Stimulated activated CD8-positive, alpha-beta memory T cell treated with anti-CD3 and anti-CD28 coated beads, Interleukin-7, amount 100 ng/mL, for 1 hour (primary cell): ENCODE data around the gene PNKD.
"Not testable (repeated sequence)": the region's sequence is repeated elsewhere in the genome, so short reads cannot be mapped to it uniquely, and the experiment has no call there.

ENCODE experiments used
- DNase-seq, 2 donors: peaks; one replicate each; pipeline ENCODE4 v3.0.0-alpha.2; 2020; ENCODE audit warnings: low read depth in 2 of 2

Gene PNKD

DNA sequence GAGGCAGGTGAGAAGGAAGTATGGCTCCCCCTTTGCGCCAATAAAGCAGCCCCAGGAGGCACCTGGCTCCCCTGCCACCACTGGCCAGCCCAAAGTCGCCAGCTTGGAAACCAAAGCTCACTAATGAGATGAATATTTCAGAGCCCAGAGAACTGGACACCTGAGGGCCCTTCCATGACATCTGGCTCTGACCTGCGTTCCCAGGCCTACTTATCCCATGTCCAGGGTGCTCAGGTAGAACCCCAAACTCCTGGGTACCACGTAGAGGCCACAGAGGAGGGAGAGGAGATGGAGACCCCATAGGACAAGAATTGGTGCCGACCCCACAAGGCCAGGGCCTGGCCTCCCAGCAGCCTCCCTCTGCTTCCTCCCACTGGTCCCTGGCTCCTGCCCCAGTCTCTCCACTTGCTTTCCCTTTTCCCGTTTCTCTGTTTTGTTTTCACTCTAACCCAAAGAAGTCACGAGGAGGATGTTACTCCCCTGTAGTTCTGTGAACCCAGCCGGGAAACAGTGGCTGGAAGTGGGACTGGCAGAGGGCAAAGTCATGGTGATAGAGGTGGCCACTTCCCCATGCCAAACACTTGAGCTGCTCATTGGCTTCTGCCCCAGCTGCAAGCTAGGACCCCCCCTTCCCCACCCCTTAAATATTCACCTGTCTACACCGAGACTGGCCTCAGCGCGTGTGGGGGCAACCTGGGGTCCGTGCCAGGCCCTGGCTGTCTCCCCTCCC is 21.2 kb downstream of the PNKD start:
- no peak for DNase-seq

DNA sequence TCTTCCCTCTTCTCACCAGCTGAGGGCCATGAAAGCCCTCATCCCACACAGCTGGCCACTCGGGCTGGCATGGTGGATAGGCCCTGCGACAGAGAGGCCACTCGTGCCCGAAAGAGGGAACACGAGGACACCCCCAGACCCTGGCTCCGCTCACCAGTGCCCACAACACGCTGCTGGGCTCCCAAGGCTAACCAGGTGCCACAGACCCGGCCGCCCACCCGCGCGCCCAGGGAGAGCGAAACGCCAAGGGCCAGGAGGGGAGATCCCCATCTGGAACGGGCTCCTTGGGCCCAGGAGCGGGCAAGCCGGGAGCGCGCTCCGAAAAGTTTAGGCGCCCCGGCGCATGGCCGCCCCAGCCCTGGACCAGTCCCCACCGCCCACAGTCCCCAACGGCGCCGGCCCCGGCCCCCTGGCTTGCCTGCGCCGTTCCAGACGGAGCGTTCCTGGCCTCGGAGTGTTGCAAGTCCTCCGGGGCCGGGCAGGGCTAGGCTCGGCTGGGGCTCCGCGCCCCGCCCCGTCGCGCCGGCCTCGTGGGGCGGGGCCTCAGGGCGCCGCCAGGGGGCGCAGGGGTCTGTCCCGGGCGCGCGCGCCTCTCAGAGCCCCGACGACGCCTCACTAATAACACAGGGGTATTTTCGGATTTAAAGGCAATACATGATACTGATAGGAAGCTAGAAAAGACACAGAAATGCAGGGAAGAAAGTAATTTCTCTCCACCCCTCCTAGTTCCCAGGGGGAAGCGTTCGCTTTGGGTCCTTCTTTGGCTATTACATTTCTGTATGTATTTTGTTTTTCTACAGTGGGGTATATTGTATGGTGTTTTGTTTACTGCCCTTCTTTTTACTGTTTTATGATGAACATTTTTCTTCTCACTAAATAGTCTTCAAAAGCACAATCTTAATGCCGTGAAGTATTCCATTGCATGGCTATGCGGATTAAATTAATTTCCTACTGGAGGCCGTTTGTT is 22.0 kb downstream of the PNKD start, which contains the start of gene TMBIM1:
TMBIM1 (minus strand) TSS at position 456 of the 967 bp plus-strand sequence. CDS start 10,362 bp downstream, outside the sequence.
- DNase-seq = peak; percentile 60 to 61

DNA sequence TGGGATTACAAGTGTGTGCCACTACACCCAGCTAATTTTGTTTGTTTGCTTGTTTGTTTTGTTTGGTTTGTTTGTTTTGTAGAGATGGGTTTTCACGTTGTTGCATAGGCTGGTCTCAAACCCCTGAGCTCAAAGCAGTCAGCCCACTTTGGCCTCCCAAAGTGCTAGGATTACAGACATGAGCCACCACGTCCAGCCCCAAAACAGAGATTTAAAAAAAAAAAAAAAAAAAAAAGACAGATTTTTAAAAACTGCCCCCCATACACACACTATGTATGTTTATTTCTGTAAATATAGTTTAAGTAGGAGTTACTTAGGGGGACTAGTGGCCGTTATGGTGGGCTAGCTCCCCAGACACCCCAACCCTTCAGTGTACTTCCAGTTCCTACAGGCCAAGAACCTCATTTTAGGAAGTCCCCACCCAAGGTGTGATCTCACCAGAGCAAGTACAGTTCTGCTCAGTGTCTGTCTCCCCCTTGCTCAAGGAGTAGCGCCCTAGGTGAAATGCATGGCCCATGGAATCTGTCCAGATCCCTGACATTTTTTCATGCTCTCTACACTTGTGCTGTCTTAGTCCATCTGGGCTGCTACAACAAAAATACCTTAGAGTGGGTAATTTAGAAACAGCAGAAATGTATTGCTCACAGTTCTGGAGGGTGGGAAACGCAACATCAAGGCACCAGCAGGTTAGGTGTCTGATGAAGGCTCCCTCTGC is 23.6 kb downstream of the PNKD start:
- no peak for DNase-seq

DNA sequence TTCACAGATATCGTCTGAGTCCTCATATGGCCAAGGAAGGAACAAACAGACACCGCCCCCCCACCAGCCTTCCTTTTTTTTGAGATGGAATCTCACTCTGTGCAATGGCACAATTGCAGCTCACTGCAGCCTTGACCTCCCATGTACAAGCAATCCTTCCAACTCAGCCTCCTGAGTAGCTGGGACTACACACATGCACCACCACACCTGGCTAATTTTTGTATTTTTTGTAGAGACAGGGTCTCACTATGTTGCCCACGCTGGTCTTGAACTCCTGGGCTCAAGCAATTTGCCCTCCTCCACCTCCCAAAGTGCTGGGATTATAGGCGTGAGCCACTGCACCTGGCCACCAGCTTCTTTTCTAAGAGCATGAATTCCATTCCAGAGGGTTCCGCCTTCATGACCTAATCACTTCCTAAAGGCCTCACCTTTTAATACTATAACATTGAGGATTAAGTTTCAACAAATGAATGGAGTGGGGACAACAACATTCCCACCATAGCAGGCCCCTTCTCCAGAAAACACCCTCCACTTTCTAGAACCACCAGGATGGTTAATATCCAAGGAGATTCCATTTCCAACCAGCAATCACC is 24.2 kb downstream of the PNKD start:
- no peak for DNase-seq

DNA sequence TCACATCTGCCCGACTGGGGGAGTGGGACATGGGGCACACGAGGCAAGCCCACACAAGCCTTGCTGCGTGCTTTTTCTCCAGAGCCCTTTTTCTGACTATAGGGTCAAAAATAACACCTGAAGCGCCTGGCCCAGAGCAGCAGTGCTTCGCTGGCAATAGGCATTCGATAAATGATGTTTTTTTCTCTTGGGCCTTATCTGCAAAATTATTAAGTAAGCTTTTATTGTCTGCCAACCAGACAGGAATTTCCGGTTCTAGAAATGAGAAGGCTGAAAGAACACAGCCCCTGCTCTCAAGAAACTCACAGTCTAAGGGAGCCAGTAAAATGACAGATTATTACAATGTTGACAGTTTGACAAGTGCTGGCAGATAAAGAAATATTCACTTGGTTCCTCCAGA is 24.7 kb downstream of the PNKD start:
- DNase-seq = no peak

DNA sequence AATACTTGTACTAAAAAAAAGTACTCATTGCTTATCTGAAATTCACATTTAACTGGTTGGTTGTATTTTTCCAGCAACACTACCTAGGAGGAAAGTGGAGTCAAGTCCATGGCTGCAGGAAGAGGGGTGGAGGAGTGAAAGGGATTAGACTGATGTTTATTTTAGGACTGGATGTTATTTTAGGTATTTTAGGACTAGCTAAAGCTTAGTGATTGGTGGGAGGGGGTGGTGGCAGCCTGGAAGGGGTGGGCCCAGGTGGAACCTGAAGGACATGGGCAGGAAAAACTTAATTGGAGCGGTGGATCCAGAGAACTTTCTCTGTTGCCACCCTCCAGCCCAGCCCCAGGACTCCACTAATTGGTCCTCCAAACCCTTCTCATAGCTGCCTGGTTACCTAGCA is 25.9 kb downstream of the PNKD start:
- no peak for DNase-seq

DNA sequence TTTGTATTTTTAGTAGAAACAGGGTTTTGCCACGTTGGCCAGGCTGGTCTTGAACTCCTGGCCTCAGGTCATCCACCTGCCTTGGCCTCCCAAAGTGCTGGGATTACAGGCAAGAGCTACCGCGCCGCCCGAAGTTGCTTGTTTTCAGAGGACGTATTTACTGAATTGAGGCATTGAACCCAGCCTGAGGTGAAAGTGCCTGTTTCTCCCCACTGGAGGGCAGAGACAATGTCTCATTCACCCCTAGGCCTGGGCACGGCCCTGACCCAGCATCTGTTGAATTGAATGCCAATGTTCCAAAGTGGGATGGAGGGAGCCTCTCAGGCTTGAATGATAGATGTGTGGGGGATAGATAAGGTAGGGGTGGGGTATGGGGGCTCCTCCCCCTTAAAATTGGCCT is 26.5 kb downstream of the PNKD start:
- no peak for DNase-seq

DNA sequence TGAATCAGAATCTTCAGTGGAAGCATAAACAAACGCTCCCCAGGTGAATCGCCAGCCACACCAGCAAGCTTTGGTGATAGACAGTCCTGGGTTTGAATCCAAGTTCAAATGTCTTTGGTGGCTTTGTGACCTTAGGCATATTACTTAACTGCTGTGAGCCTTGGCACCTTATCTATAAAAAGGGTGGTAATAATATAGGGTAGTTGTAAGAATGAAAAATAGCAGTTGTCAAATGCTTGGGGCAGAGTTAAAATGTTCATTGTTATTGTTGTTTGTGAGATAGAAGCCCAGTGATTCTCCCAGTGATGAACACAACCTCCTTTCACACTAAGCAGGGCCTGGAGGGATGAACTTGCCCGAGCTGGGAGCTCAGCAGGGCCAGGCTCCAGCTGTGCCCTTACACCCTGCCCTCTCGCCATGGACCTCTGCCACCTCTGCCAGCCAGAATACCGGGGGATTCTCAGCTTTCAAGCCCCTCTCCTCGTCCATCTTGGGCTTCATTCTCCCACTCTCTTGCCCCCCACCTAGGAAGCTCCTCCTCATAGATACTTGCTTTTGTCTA is 28.1 kb downstream of the PNKD start:
- DNase-seq = no peak

DNA sequence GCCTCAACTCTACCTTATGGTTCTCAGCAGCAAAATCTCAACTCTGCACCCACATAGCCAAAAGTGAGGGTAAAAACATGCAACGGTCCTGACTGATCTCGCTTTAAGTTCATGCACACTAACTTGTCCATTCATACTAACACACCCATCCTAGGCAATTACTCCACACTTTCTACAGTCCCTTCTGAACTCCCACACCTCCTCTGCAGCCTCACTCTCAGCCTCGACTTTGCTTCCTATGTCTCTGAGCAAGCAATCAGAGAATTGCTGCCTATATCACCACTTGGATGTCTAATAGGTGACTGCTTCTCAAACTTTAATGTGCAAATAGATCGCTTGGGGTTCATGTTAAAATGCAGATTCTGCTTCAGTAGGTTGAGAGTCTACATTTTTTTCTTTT is 29.8 kb downstream of the PNKD start:
- no peak for DNase-seq

DNA sequence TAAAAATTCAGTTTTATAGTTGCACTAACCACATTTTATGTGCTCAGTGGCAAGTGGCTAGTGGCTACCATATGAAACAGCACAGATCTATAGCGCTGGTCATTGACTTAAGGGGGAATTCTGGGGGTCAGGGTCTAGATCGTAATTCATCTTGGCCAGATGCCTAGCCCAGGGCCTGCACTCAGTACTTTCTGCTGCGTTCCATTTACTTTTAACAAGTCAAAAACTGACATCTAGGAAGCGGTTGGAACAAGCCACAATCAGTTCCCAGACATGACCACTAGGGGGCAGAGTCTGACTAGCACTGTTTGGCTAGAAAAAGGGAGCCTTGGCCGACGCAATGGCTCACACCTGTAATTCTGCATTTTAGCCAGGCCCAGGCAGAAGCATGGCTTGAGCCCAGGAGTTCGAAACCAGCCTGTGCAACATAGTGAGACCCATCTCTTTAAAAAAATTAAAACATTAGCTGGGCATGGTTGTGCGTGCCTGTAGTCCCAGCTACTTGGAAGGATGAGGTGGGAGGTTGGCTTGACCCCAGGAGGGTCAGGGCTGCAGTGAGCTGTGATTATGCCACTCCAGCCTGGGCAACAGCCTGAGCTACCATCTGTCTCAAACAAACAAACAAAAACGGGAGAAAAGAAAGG is 31.0 kb downstream of the PNKD start:
- DNase-seq = peak; percentile 72 to 85

DNA sequence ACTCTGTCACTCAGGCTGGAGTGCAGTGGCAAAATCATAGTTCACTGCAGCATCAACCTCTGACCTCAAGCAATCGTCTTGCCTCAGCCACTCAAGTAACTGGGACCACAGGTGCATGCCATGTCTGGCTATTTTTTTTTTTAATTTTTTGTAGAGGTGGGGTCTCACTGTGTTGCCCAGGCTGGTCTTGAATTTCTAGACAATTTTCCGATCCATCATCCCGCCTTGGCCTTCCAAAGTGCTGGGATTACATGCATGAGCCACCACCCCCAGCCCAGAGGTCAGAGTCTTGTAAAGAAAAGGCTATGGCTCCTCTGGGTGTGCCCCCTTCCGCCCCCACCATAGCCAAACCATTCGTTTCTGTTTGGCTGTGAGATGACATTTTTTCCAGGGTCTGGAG is 35.1 kb downstream of the PNKD start:
- no peak for DNase-seq

DNA sequence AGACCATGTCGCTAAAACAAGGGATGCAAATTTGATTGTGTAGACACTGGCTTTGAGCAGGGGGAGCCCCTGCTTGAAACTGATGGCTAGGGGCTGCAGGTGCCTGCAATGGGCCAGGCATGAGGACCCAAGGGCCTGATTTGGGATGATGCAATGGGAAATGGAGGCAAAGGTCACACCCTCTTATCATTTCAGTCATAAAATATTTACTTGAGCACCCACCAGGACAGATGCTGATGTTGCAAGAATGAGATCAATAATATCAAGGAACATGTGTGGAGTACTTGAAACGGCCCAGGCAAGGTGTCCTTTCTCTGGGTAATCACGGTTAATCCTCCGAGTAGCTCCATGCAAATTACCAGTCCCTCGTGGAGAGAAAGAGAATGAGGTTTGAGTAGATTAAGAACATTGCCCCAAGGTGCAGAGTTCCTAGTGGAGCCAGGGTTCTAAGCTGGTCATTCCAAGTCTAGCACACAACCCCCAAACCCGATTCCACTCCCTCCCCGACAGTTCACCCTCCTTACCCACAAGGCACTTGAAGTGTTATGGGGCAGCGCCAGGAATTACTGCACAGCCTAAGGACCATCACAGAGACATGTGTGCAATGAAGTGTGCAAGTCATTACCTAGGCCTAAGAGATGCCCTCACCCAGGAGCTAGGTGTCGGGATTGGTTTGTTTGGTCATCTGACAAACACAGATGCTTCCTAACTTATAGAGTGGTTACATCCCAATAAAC is 36.0 kb downstream of the PNKD start:
- no peak for DNase-seq

DNA sequence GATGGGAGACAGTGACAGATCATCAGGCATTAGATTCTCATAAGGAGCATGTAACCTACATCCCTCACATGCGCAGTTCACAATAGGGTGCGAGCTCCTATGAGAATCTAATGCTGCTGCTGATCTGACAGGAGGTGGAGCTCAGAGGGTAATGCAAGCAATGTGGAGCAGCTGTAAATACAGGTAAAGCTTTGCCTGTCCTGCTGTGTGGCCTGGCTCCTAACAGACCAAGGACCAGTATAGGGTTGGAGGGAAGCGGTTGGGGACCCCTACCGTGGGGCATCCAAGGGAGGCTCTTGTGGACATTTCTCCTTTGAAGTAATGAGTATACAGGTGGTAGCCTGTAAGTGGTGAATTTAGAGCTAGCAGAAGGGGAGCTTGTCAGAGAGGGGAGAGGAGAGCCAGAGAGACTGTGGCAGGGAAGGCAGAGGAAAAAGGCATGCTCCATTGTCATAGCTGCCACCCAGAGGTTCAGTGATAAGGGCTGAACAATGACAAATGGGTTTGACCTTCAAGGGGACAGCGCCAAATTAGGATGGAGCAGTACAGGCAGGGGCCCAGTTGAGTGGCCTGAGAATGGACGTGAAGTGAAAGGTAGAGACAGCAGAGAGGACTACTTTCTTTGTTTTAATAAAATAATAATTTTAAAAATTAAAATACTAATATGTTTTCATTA is 37.2 kb downstream of the PNKD start:
- DNase-seq = no peak

DNA sequence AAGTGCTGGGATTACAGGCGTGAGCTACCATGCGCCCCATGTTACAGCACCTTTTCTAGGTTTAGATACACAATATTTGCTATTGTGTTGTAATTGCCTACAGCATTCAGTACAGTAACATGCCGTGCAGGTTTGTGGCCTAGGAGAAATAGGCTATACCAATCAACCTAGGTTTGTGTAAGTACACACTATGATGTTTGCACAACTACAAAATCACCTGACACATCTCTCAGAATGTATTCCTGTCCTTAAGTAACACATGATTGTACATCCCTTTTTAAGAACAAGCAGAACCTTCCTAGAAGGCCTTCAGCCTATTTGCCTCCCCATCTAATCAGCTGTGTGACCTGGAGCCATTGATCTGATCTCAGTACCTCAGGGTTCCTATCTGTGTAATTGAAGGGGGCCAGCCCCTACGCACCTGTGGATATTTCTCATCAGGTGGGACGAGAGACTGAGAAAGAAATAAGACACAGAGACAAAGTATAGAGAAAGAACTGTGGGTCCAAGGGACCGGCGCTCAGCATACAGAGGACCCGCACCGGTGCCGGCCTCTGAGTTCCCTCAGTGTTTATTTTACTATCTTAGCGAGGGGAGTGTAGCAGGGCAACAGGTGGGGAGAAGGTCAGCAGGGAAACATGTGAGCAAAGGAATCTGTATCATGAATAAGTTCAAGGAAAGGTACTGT is 40.7 kb downstream of the PNKD start:
- DNase-seq = no peak

DNA sequence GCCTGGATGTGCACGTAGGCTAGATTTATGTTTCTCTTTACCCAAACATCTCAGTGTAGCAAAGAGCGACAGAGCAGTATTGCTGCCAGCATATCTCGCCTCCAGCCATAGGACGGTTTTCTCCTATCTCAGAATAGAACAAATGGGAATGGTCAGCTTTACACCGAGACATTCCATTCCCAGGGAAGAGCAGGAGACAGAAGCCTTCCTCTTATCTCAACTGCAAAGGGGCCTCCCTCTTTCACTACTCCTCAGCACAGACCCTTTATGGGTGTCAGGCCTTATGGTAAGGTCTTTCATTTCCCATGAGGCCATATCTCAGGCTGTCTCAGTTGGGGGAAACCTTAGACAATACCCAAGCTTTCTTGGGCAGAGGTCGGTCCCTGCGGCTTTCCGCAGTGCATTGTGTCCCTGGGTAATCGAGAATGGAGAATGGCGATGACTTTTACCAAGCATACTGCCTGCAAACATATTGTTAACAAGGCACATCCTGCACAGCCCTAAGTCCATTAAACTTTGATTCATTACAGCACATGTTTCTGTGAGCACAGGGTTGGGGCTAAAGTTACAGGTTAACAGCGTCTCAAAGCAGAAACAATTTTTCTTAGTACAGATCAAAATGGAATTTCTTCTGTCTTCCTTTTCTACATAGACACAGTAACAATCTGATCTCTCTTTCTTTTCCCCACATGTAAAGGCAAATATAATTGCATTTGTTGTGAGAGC is 41.4 kb downstream of the PNKD start:
- not testable (repeated sequence) for DNase-seq

DNA sequence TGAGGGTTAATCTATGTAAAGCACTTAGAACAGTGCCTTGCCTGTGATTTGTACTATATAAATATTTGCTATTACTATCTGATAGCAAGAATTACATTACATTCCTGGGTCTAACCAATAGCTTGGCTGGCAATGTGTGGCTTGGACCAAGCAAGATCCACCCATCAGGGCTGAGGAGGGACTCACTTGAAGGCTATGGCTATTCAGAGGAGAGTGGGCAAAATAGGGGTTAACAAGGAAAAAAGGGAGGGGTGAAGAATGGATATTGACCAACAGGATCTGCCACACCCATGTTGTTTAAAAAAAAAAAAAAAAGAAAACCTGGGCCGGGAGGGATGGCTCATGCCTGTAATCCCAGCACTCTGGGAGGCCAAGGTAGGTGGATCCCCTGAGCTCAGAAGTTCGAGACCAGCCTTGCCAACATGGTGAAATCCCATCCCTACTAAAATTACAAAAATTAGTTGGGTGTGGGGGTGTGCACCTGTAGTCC is 42.0 kb downstream of the PNKD start:
- no peak for DNase-seq

DNA sequence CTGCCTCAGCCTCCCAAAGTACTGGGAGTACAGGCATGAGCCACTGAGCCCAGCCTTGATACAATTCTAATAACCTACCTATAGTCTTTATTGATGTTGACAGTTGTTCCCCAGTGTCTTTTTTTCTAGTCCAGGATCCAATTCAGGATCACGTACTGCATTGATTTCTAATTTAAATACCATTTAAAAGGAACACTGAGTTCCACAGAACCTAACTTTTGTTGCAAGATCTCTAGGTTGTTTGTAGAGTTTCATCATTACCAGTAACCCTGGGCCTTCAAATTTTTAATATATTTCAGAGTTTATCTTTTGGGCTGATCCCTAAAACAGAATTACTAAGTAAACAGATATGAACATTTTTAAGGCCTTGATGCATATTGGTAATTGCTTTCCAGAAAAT is 43.0 kb downstream of the PNKD start:
- no peak for DNase-seq

DNA sequence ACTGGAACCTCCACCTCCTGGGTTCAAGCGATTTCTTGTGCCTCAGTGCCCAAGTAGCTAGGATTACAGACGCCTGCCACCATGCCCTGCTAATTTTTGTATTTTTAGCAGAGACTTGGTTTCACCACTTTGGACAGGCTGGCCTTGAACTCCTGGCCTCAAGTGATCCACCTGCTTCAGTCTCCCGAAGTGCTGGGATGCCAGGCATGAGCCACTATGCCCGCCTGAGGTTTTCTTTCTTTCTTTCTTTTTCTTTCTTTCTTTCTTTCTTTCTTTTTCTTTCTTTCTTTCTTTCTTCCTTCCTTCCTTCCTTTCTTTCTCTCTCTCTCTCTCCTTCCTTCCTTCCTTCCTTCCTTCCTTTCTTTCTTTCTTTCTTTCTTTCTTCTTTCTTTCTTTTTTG is 44.4 kb downstream of the PNKD start:
- DNase-seq = not testable (repeated sequence)
